GM23338 (cell line): Measurements from ENCODE around the gene ABL2. TPM values are rescaled to one million over a fixed set of nuclear protein-coding genes. Genes with fewer than 3 reads are reported as not detected.

ENCODE experiments used
- ATAC-seq: fragments of 200-7000 bp; cut with Tn5 transposase; 3 replicates; pipeline ENCODE4 v1.9.1; 2020
- DNase-seq: peaks from one replicate; pipeline ENCODE4 v3.0.0-alpha.2; 2015; ENCODE audit warnings: low spot score
- H2AFZ ChIP-seq: fragments of 200-600 bp; sonication (generic); 2 replicates; pipeline ENCODE4 v1.8.0; 2016; ENCODE audit warnings: antibody characterized with exemption, mild to moderate bottlenecking, moderate library complexity
- H3F3A ChIP-seq: fragments of 200-600 bp; sonication (generic); replicated peaks from 2 replicates; pipeline ENCODE4 v1.8.0; 2017; ENCODE audit warnings: antibody characterized with exemption, mixed run types, low read depth
- H3K27ac ChIP-seq: fragments of 200-600 bp; sonication (generic); 2 replicates; pipeline ENCODE4 v1.6.1; 2016; ENCODE audit warnings: low read depth
- H3K27me3 ChIP-seq: fragments of 200-600 bp; sonication (generic); 2 replicates; pipeline ENCODE4 v1.8.0; 2016; ENCODE audit warnings: mild to moderate bottlenecking, mixed run types, moderate library complexity; ENCODE audit not compliant: insufficient read depth
- H3K36me3 ChIP-seq: fragments of 200-600 bp; sonication (generic); 2 replicates; pipeline ENCODE4 v1.8.0; 2016; ENCODE audit warnings: mild to moderate bottlenecking; ENCODE audit not compliant: insufficient read depth
- H3K4me1 ChIP-seq: fragments of 200-600 bp; sonication (generic); 2 replicates; pipeline ENCODE4 v1.8.0; 2016; ENCODE audit warnings: mild to moderate bottlenecking, moderate library complexity; ENCODE audit not compliant: insufficient read depth
- H3K4me2 ChIP-seq: fragments of 200-600 bp; sonication (generic); 2 replicates; pipeline ENCODE4 v1.7.1; 2017; ENCODE audit warnings: mixed run types
- H3K4me3 ChIP-seq: fragments of 200-600 bp; sonication (generic); 2 replicates; pipeline ENCODE4 v1.6.1; 2016; ENCODE audit warnings: mixed run types
- H3K79me2 ChIP-seq: fragments of 200-600 bp; sonication (generic); replicated peaks from 2 replicates; pipeline ENCODE4 v1.8.0; 2017; ENCODE audit warnings: mild to moderate bottlenecking; ENCODE audit not compliant: insufficient read depth
- H3K9me2 ChIP-seq: fragments of 200-600 bp; sonication (generic); 2 replicates; pipeline ENCODE4 v1.8.0; 2017; ENCODE audit not compliant: insufficient read depth
- H4K20me1 ChIP-seq: fragments of 200-600 bp; sonication (generic); replicated peaks from 2 replicates; pipeline ENCODE4 v1.8.0; 2017; ENCODE audit warnings: mild to moderate bottlenecking; ENCODE audit not compliant: insufficient read depth
- H3K27ac Mint-ChIP-seq: 2 replicates; pipeline ENCODE4 v1.8.0; 2020; ENCODE audit warnings: inconsistent platforms, mild to moderate bottlenecking, moderate library complexity, mixed read lengths
- H3K27me3 Mint-ChIP-seq: 3 replicates; pipeline ENCODE4 v1.8.0; 2022; ENCODE audit warnings: low read depth, mild to moderate bottlenecking, moderate library complexity, mixed read lengths, inconsistent platforms; ENCODE audit not compliant: insufficient read depth, poor library complexity
- H3K36me3 Mint-ChIP-seq: 3 replicates; pipeline ENCODE4 v1.8.0; 2021; ENCODE audit warnings: low read depth, mild to moderate bottlenecking, inconsistent platforms, moderate library complexity, mixed read lengths
- H3K4me1 Mint-ChIP-seq: 3 replicates; pipeline ENCODE4 v1.8.0; 2020; ENCODE audit warnings: mild to moderate bottlenecking, inconsistent platforms, mixed read lengths
- H3K4me3 Mint-ChIP-seq: 3 replicates; pipeline ENCODE4 v1.8.0; 2021; ENCODE audit warnings: moderate library complexity, mild to moderate bottlenecking, inconsistent platforms, mixed read lengths
- H3K9me3 Mint-ChIP-seq: 3 replicates; pipeline ENCODE4 v1.8.0; 2020; ENCODE audit warnings: moderate library complexity, mild to moderate bottlenecking, inconsistent platforms, mixed read lengths
- CREB1 ChIP-seq: fragments of 250-450 bp; sonication (Bioruptor Pico); IDR thresholded peaks from 2 replicates; pipeline ENCODE4 v1.5.0; 2020; ENCODE audit warnings: low read depth, mild to moderate bottlenecking, moderate library complexity
- CTCF ChIP-seq, 2 experiments: fragments of 200-600 bp in 1 of 2; sonication (generic) in 1 of 2; conservative IDR thresholded peaks; 2 replicates each; pipeline versions ENCODE4 v1.5.1 to v1.6.1; 2016 to 2017; ENCODE audit warnings: antibody characterized with exemption in 2 of 2, low read depth in 2 of 2, mild to moderate bottlenecking in 2 of 2, moderate library complexity in 1 of 2
- ETS1 ChIP-seq: IDR thresholded peaks from 2 replicates; pipeline ENCODE4 v1.6.1; 2016; ENCODE audit warnings: antibody characterized with exemption
- EZH2 ChIP-seq: fragments of 200-600 bp; sonication (generic); IDR thresholded peaks from one replicate; pipeline ENCODE4 v1.8.0; 2017; ENCODE audit warnings: antibody characterized with exemption, mild to moderate bottlenecking, low read depth; ENCODE audit not compliant: unreplicated experiment
- EZH2phosphoT487 ChIP-seq: fragments of 200-600 bp; sonication (generic); IDR thresholded peaks from one replicate; pipeline ENCODE4 v1.8.1; 2018; ENCODE audit warnings: antibody characterized with exemption; ENCODE audit not compliant: unreplicated experiment
- JUNB ChIP-seq: IDR thresholded peaks from one replicate; pipeline ENCODE4 v1.6.1; 2016; ENCODE audit warnings: antibody characterized with exemption; ENCODE audit not compliant: unreplicated experiment
- NANOG ChIP-seq: IDR thresholded peaks from 2 replicates; pipeline ENCODE4 v1.6.1; 2016; ENCODE audit warnings: antibody characterized with exemption, borderline replicate concordance
- POLR2AphosphoS5 ChIP-seq: IDR thresholded peaks from 2 replicates; pipeline ENCODE4 v1.6.1; 2016; ENCODE audit warnings: antibody characterized with exemption, low read depth
- REST ChIP-seq: IDR thresholded peaks from one replicate; pipeline ENCODE4 v1.6.1; 2018; ENCODE audit warnings: antibody characterized with exemption; ENCODE audit not compliant: unreplicated experiment
- STAT1 ChIP-seq: IDR thresholded peaks from one replicate; pipeline ENCODE4 v1.6.1; 2016; ENCODE audit warnings: antibody characterized with exemption; ENCODE audit not compliant: unreplicated experiment
- ZNF114 ChIP-seq: fragments of 250-450 bp; sonication (Bioruptor Pico); IDR thresholded peaks from 2 replicates; pipeline ENCODE4 v1.5.0; 2020; ENCODE audit warnings: mild to moderate bottlenecking, moderate library complexity
- ZNF331 ChIP-seq: fragments of 250-450 bp; sonication (Bioruptor Pico); IDR thresholded peaks from 2 replicates; pipeline ENCODE4 v1.5.0; 2020; ENCODE audit warnings: low read depth, mild to moderate bottlenecking, moderate library complexity
- ZNF462 ChIP-seq: fragments of 250-450 bp; sonication (Bioruptor Pico); IDR thresholded peaks from 2 replicates; pipeline ENCODE4 v1.5.0; 2020; ENCODE audit warnings: mild to moderate bottlenecking, moderate library complexity
- polyA plus RNA-seq: library from polyadenylated mRNA; unstranded; fragments of >200 nt; fragmentation: Nextera tagmentation; extraction: Ambion mirVana; gene quantifications from 2 replicates; pipeline ENCODE4 v1.2.1, GENCODE V29; 2016
- total RNA-seq: library from RNA; depleted of rRNA; stranded (reverse); fragments of >200 nt; shearing (Covaris generic); gene quantifications from 2 replicates; pipeline ENCODE4 v1.2.3, GENCODE V29; 2014

Gene ABL2
- total and polyA plus RNA-seq, 2 experiments from 2014 or later: 5.8 to 22.7 TPM

- no peak overlapping the region for H3K4me2 ChIP-seq
- no peak for ATAC-seq
- H3K79me2 ChIP-seq: peaks cover 94% of the 10 kb centered on the region
- DNase-seq: no peak
- H3K36me3 ChIP-seq: no peaks in the 10 kb centered on the region
- no peaks in the 10 kb centered on the region for H3K9me3 Mint-ChIP-seq
- H3K9me2 ChIP-seq: no peaks in the 10 kb centered on the region
- H3K4me3 Mint-ChIP-seq: no peak overlapping the region
- no peak overlapping the region for H3K27ac ChIP-seq
- H4K20me1 ChIP-seq: peaks cover 17% of the 10 kb centered on the region; the same call in 1 of the 2 replicates
- H3K27me3 ChIP-seq: no peaks in the 10 kb centered on the region
- H3K36me3 Mint-ChIP-seq: no peaks in the 10 kb centered on the region
- H3K4me1 Mint-ChIP-seq: peaks cover 9% of the 10 kb centered on the region; the same call in 2 of the 3 replicates
- no peak overlapping the region for H3K4me3 ChIP-seq
- peaks cover 2% of the 10 kb centered on the region for H3K27me3 Mint-ChIP-seq
- H2AFZ ChIP-seq: no peak overlapping the region
- no peak for TF ChIP-seq EZH2
- no peak for TF ChIP-seq CTCF (conservative IDR thresholded peaks at IDR 0.05; ENCODE audit: low read depth in 2 of 2)
- no peak for TF ChIP-seq ZNF462 (CRISPR knock-in tag)
- TF ChIP-seq ZNF331 (CRISPR knock-in tag): no peak
- no peak for TF ChIP-seq NANOG
- no peak for TF ChIP-seq STAT1
- no peak for TF ChIP-seq JUNB
- no peak for TF ChIP-seq REST
- TF ChIP-seq POLR2AphosphoS5: no peak
- TF ChIP-seq ETS1: no peak
- TF ChIP-seq ZNF114: no peak
- TF ChIP-seq CREB1 (CRISPR knock-in tag): no peak
- no peak for TF ChIP-seq EZH2phosphoT487
- no peaks in the 10 kb centered on the region for H3F3A ChIP-seq
- no peaks in the 10 kb centered on the region for H3K4me1 ChIP-seq
- H3K27ac Mint-ChIP-seq: no peak overlapping the region
Observed at GRCh38 chr1:179202161-179202560, 27.3 kb downstream of the ABL2 start.
